ENCODE measurements around the gene KLHL29. TPM values are rescaled to one million over a fixed set of nuclear protein-coding genes. Genes with fewer than 3 reads are reported as not detected.

Gene KLHL29
- total RNA-seq, 1 donor from 2014 or later, result 17.5 TPM

DNA sequence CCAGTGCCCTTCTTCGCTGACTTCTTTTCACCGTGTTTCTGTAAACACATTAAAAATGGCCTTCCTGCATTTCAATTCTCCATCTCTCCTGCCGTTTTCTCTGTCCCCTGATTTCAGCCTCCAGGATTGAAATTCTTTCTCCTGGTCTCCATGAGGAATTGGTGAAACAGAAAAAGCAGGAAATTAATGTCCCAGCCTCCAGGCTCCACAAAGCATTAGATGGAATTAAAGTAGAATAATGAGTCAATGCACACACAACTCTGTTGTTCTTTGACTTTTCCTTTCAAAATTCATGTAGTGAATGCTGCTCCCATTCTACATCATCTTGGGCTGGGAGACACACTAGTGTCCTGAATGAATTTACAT is 209.5 kb downstream of the KLHL29 start:
- Mint-ChIP-seq H3K4me3 (ENCODE audit: unreplicated experiment) (no peak overlapping the region), H3K27me3 (ENCODE audit: unreplicated experiment) (peaks cover 13% of the 10 kb centered on the region), H3K4me1 (ENCODE audit: unreplicated experiment) (peaks cover 56% of the 10 kb centered on the region), H3K36me3 (ENCODE audit: low read depth, unreplicated experiment) (peaks cover 3% of the 10 kb centered on the region), H3K27ac (ENCODE audit: unreplicated experiment) (peak overlapping the region; percentile 84), H3K9me3 (ENCODE audit: unreplicated experiment) (no peaks in the 10 kb centered on the region)
- TF ChIP-seq, protein P1, sequence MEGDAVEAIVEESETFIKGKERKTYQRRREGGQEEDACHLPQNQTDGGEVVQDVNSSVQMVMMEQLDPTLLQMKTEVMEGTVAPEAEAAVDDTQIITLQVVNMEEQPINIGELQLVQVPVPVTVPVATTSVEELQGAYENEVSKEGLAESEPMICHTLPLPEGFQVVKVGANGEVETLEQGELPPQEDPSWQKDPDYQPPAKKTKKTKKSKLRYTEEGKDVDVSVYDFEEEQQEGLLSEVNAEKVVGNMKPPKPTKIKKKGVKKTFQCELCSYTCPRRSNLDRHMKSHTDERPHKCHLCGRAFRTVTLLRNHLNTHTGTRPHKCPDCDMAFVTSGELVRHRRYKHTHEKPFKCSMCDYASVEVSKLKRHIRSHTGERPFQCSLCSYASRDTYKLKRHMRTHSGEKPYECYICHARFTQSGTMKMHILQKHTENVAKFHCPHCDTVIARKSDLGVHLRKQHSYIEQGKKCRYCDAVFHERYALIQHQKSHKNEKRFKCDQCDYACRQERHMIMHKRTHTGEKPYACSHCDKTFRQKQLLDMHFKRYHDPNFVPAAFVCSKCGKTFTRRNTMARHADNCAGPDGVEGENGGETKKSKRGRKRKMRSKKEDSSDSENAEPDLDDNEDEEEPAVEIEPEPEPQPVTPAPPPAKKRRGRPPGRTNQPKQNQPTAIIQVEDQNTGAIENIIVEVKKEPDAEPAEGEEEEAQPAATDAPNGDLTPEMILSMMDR (IDR thresholded peaks at IDR 0.05; ENCODE audit: unreplicated experiment), result no peak
- no peak for DNase-seq (ENCODE audit: low spot score)

DNA sequence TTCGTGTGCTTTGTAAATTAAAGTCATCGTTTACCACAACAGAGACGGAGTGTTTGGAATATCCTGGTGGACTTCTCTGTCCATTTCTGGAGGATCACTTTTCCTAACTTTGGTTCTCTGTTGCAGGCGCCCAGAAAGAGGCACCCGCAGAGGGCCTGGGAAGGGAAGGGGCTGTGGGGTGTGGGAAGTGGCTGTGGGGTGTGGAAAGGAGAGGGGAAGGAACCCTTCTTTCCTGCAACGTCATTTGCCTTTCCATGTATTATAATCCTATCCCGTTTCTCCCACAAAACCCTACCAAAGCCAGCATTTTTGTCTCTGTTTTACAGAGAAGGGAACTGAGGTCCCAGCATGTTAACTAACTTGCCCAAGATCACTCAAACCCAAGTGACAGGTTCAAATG is 210.0 kb downstream of the KLHL29 start:
- H3K4me3 Mint-ChIP-seq (ENCODE audit: unreplicated experiment), result no peak overlapping the region
- H3K27ac Mint-ChIP-seq (ENCODE audit: unreplicated experiment), result peak overlapping the region; percentile 84
- H3K4me1 Mint-ChIP-seq (ENCODE audit: unreplicated experiment), result peaks cover 55% of the 10 kb centered on the region
- TF ChIP-seq, protein P1 (IDR thresholded peaks at IDR 0.05; ENCODE audit: unreplicated experiment), result no peak
- peaks cover 3% of the 10 kb centered on the region for H3K36me3 Mint-ChIP-seq (ENCODE audit: low read depth, unreplicated experiment)
- peaks cover 13% of the 10 kb centered on the region for H3K27me3 Mint-ChIP-seq (ENCODE audit: unreplicated experiment)
- DNase-seq (ENCODE audit: low spot score), result no peak
- H3K9me3 Mint-ChIP-seq (ENCODE audit: unreplicated experiment), result no peaks in the 10 kb centered on the region

DNA sequence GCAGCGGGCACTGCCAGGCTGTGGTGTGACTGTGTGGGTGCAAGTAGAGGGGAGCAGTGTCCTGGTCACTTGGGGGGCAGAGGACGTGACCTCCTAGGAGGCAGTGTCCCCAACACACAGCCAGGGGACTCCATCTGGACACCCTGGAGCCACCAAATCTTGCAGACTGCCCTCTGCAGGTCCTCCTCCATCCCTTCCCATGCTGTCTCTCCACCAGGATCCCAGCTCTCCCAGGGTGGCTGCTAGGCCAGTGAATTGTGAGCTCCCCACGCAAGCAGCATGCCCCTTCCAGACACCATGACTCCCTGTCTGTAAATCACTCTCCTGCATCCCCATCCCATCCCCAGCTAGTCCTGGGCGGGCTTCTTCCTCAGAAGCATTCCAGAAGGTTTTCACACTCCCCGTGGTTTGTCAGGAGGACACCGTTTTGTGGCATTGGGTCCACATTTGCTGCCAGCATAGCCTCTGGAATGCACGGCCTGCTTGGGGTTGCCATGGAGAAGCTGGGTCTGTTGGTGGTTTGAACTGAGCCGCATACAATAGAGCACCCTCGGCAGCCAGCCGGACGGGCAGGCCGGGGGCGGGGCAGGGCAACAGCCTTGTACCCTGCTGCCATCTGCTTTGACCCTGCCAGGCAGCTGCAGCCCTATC is 210.7 kb downstream of the KLHL29 start:
- TF ChIP-seq, protein P1 (IDR thresholded peaks at IDR 0.05; ENCODE audit: unreplicated experiment), result no peak
- Mint-ChIP-seq H3K4me3 (ENCODE audit: unreplicated experiment) (no peak overlapping the region), H3K4me1 (ENCODE audit: unreplicated experiment) (peaks cover 48% of the 10 kb centered on the region), H3K27me3 (ENCODE audit: unreplicated experiment) (peaks cover 12% of the 10 kb centered on the region), H3K36me3 (ENCODE audit: low read depth, unreplicated experiment) (peaks cover 3% of the 10 kb centered on the region), H3K9me3 (ENCODE audit: unreplicated experiment) (no peaks in the 10 kb centered on the region), H3K27ac (ENCODE audit: unreplicated experiment) (peak overlapping the region; percentile 84)
- peak; percentile 25 for DNase-seq (ENCODE audit: low spot score)

DNA sequence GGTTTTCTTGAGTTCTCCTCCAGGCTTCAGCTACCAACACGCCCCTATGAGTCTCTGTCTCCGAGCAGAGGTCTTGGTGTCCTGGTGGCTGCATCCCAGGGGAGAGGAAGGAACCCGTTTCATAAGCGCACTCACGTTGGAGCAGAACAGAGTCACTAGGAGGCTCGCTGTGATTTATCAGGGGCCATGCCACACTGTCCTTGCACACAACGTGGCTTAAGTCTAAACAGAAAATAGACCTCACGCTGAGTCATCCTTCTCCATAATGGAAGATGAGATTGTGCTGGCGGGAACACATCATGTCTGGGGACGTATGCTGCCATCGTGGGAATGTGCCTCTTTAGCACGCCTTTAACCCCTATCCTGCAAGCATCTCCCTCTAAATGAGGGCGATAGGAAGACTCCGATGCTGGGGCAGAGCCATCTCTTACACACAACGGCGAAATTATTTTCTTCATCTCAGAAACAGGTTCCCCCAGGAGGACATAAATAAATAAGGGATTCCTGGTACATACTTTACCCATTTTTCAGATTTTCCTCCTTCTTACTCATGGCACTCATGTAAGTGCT is 211.4 kb downstream of the KLHL29 start:
- H3K4me1 Mint-ChIP-seq (ENCODE audit: unreplicated experiment), result peaks cover 42% of the 10 kb centered on the region
- TF ChIP-seq, protein P1 (IDR thresholded peaks at IDR 0.05; ENCODE audit: unreplicated experiment), result no peak
- H3K36me3 Mint-ChIP-seq (ENCODE audit: low read depth, unreplicated experiment), result peaks cover 3% of the 10 kb centered on the region
- H3K27me3 Mint-ChIP-seq (ENCODE audit: unreplicated experiment), result peaks cover 8% of the 10 kb centered on the region
- H3K4me3 Mint-ChIP-seq (ENCODE audit: unreplicated experiment), result no peak overlapping the region
- H3K27ac Mint-ChIP-seq (ENCODE audit: unreplicated experiment), result peak overlapping the region; percentile 83
- no peaks in the 10 kb centered on the region for H3K9me3 Mint-ChIP-seq (ENCODE audit: unreplicated experiment)
- DNase-seq (ENCODE audit: low spot score), result no peak

DNA sequence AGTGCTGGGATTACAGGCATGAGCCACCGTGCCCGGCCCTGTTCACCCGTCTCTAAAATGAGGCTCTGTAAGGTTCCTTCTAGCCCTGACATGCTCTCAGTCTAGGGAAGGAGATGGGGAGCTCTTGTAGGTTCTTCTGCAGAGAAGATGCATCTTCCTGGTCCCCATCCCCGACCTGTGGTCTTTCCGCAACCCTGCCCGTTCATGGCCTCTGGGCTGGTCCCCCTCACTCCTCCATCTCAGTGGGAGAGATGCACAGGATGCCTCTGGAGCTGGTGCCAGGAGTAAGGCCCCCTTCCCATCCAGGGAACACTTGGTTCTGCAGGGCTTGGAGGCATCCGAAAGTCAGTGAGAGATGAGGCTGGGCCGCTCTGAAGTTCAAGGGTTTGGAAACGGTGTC is 212.7 kb downstream of the KLHL29 start:
- no peaks in the 10 kb centered on the region for H3K36me3 Mint-ChIP-seq (ENCODE audit: low read depth, unreplicated experiment)
- H3K27ac Mint-ChIP-seq (ENCODE audit: unreplicated experiment), result no peak overlapping the region
- no peak overlapping the region for H3K4me3 Mint-ChIP-seq (ENCODE audit: unreplicated experiment)
- H3K9me3 Mint-ChIP-seq (ENCODE audit: unreplicated experiment), result no peaks in the 10 kb centered on the region
- no peak for DNase-seq (ENCODE audit: low spot score)
- peaks cover 37% of the 10 kb centered on the region for H3K4me1 Mint-ChIP-seq (ENCODE audit: unreplicated experiment)
- TF ChIP-seq, protein P1 (IDR thresholded peaks at IDR 0.05; ENCODE audit: unreplicated experiment), result no peak
- peaks cover 9% of the 10 kb centered on the region for H3K27me3 Mint-ChIP-seq (ENCODE audit: unreplicated experiment)

Measured in endothelial cell (in vitro differentiated cells).